GM19463 (cell line): ENCODE measurements around the gene SLC35F6.
A peak's percentile ranks its signal among the peaks of the same experiment; 100 is the strongest.

ENCODE experiments used
- ATAC-seq: cut with Tn5 transposase; IDR thresholded peaks from one replicate; pipeline ENCODE4 v1.9.1; 2021; ENCODE audit warnings: mild to moderate bottlenecking, moderate library complexity; ENCODE audit not compliant: unreplicated experiment

SLC35F6 gene

GRCh38 chr2:26764078-26764887 is at the start of gene SLC35F6:
SLC35F6 (plus strand) TSS chr2:26764284; CDS start chr2:26764350, 66 bp downstream.
- peak; percentile 90 for ATAC-seq

- ATAC-seq = no peak
Observed at GRCh38 chr2:26715528-26716270, 48.4 kb upstream of the SLC35F6 start.

GRCh38 chr2:26716340-26716739 is 47.7 kb upstream of the SLC35F6 start:
- no peak for ATAC-seq

- no peak for ATAC-seq
Observed at GRCh38 chr2:26716769-26717168, 47.3 kb upstream of the SLC35F6 start.

GRCh38 chr2:26717362-26717761 is 46.7 kb upstream of the SLC35F6 start:
- ATAC-seq = no peak

GRCh38 chr2:26718949-26719686 is 45.0 kb upstream of the SLC35F6 start:
- no peak for ATAC-seq

GRCh38 chr2:26720322-26721114 is 43.6 kb upstream of the SLC35F6 start:
- ATAC-seq = no peak

GRCh38 chr2:26721115-26722032 is 42.7 kb upstream of the SLC35F6 start:
- no peak for ATAC-seq

- no peak for ATAC-seq
Observed at GRCh38 chr2:26722328-26722727, 41.8 kb upstream of the SLC35F6 start.

- no peak for ATAC-seq
Observed at GRCh38 chr2:26722911-26723310, 41.2 kb upstream of the SLC35F6 start.

- no peak for ATAC-seq
Observed at GRCh38 chr2:26723475-26723874, 40.6 kb upstream of the SLC35F6 start.

GRCh38 chr2:26723991-26724750 is 39.9 kb upstream of the SLC35F6 start:
- no peak for ATAC-seq

GRCh38 chr2:26724784-26725520 is 39.1 kb upstream of the SLC35F6 start:
- no peak for ATAC-seq

- ATAC-seq = no peak
Observed at GRCh38 chr2:26725521-26725820, 38.6 kb upstream of the SLC35F6 start.

- no peak for ATAC-seq
Observed at GRCh38 chr2:26726228-26726627, 37.9 kb upstream of the SLC35F6 start.

- no peak for ATAC-seq
Observed at GRCh38 chr2:26727641-26728561, 36.2 kb upstream of the SLC35F6 start.

GRCh38 chr2:26729311-26729710 is 34.8 kb upstream of the SLC35F6 start:
- no peak for ATAC-seq
